ENCODE measurements around the gene RFX6.

DNA sequence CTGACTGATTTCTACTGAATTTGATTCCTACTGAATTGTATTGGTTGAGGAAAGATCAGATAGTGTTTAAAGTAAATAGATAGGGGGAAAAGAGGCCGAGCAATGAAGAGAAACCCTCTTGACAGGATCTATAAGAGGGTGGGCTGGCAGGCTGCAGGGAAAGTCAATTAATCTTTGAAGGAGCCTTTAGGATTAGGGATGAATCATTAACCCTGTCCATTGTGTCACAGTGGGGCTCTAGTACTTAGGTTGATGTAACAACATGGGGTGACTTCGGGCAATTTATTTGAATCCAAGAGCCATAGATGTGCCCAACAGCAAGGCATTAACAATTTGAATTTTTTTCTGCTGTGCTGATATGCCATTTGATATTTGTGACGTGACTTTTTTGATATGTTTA, 7.5 kb downstream of the RFX6 start:
- no peak for TF ChIP-seq POLR2AphosphoS5 (IDR thresholded peaks at IDR 0.05)
- TF ChIP-seq, protein P1, sequence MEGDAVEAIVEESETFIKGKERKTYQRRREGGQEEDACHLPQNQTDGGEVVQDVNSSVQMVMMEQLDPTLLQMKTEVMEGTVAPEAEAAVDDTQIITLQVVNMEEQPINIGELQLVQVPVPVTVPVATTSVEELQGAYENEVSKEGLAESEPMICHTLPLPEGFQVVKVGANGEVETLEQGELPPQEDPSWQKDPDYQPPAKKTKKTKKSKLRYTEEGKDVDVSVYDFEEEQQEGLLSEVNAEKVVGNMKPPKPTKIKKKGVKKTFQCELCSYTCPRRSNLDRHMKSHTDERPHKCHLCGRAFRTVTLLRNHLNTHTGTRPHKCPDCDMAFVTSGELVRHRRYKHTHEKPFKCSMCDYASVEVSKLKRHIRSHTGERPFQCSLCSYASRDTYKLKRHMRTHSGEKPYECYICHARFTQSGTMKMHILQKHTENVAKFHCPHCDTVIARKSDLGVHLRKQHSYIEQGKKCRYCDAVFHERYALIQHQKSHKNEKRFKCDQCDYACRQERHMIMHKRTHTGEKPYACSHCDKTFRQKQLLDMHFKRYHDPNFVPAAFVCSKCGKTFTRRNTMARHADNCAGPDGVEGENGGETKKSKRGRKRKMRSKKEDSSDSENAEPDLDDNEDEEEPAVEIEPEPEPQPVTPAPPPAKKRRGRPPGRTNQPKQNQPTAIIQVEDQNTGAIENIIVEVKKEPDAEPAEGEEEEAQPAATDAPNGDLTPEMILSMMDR (IDR thresholded peaks at IDR 0.05), result no peak
